HepG2 (cell line): ENCODE measurements around the gene CPPED1. TPM values are rescaled to one million over a fixed set of nuclear protein-coding genes. Genes with fewer than 3 reads are reported as not detected.
A peak's percentile ranks its signal among the peaks of the same experiment; 100 is the strongest.

Source experiments
- ATAC-seq: fragments of 200-7000 bp; cut with Tn5 transposase; 3 replicates; pipeline ENCODE4 v1.9.1; 2020; ENCODE audit warnings: mild to moderate bottlenecking, moderate library complexity
- BruUV-seq: library from RNA; stranded (reverse); fragments of 400-500 nt; replicated peaks from 2 replicates; lab custom pipeline; 2021; lab: Mats Ljungman, UMichigan
- CTCF ChIA-PET: fragments of 300-600 bp; formaldehyde crosslinking; extraction: SDS; loops from one replicate; lab custom pipeline; 2021; ENCODE audit warnings: low total read pairs, inconsistent platforms, low intra/inter-chr PET ratio; lab: Yijun Ruan, JAX
- POLR2A ChIA-PET: fragments of 350-600 bp; sonication (Branson Sonifier 250); formaldehyde crosslinking; loops from one replicate; lab custom pipeline; 2020; ENCODE audit warnings: antibody characterized with exemption, inconsistent platforms; lab: Yijun Ruan, JAX
- DNase-seq: peaks from one replicate; pipeline ENCODE4 v3.0.0-alpha.2; 2015; ENCODE audit warnings: low spot score
- FAIRE-seq: peaks from 3 replicates; lab custom pipeline; 2011; peaks lifted over from hg19 to GRCh38; lab: Jason Lieb, UNC
- H2AFZ ChIP-seq: one replicate; pipeline ENCODE4 v1.6.1; 2011; ENCODE audit warnings: low read length, inconsistent platforms
- H3K27ac ChIP-seq: fragments of 300-600 bp; 3 replicates; pipeline ENCODE4 v1.8.0; 2011; ENCODE audit warnings: mixed run types, mild to moderate bottlenecking, mixed read lengths, low read length, inconsistent platforms; ENCODE audit not compliant: insufficient read depth; ENCODE audit errors: extremely low read length
- H3K27me3 ChIP-seq, 2 experiments: fragments of 200-600 bp in 1 of 2; 2 replicates in 1 of 2; 3 replicates in 1 of 2; pipeline versions ENCODE4 v1.6.0 to v1.8.0; 2011; ENCODE audit warnings: low read length in 2 of 2, mild to moderate bottlenecking in 2 of 2, moderate library complexity in 2 of 2, inconsistent platforms in 1 of 2; ENCODE audit not compliant: insufficient read depth in 2 of 2, control insufficient read depth in 1 of 2
- H3K36me3 ChIP-seq, 2 experiments: fragments of 200-600 bp in 1 of 2; replicated peaks in 1 of 2; 2 replicates in 1 of 2; 3 replicates in 1 of 2; pipeline versions ENCODE4 v1.5.1 to v1.8.0; 2011; ENCODE audit warnings: low read length in 2 of 2, inconsistent platforms in 1 of 2; ENCODE audit not compliant: insufficient read depth in 2 of 2, control insufficient read depth in 1 of 2
- H3K4me1 ChIP-seq: 2 replicates; pipeline ENCODE4 v1.5.1; 2012; ENCODE audit warnings: low read length, inconsistent platforms; ENCODE audit not compliant: insufficient read depth
- H3K4me2 ChIP-seq: 2 replicates; pipeline ENCODE4 v1.6.0; 2011; ENCODE audit warnings: low read depth, low read length, inconsistent platforms
- H3K4me3 ChIP-seq, 3 experiments: fragments of 200-600 bp in 1 of 3; sonication (generic), shearing (Covaris generic) in 1 of 3; replicated peaks in 1 of 3; 2 replicates each; pipeline ENCODE4 v1.5.1; 2011 to 2016; ENCODE audit warnings: low read length in 3 of 3, inconsistent platforms in 2 of 3, low read depth in 2 of 3, mild to moderate bottlenecking in 2 of 3, control low read depth in 1 of 3, mixed read lengths in 1 of 3; ENCODE audit not compliant: insufficient read depth in 1 of 3
- H3K79me2 ChIP-seq: one replicate; pipeline ENCODE4 v1.6.1; 2011; ENCODE audit warnings: low read length, inconsistent platforms; ENCODE audit not compliant: insufficient read depth
- H3K9ac ChIP-seq: 2 replicates; pipeline ENCODE4 v1.6.0; 2011; ENCODE audit warnings: mild to moderate bottlenecking, low read depth, low read length, inconsistent platforms; ENCODE audit not compliant: insufficient read depth
- H3K9me3 ChIP-seq: 2 replicates; pipeline ENCODE4 v1.5.1; 2012; ENCODE audit warnings: mild to moderate bottlenecking, low read length
- H4K20me1 ChIP-seq: 2 replicates; pipeline ENCODE4 v1.6.0; 2011; ENCODE audit warnings: inconsistent platforms, mild to moderate bottlenecking, low read length, moderate library complexity; ENCODE audit not compliant: insufficient read depth
- E2F1 ChIP-seq: sonication (generic); formaldehyde crosslinking; IDR thresholded peaks from 2 replicates; pipeline ENCODE4 v1.5.0; 2020; ENCODE audit warnings: missing genetic modification reagents
- HIC2 ChIP-seq: sonication (generic); formaldehyde crosslinking; IDR thresholded peaks from 2 replicates; pipeline ENCODE4 v1.9.0; 2022; ENCODE audit warnings: low read depth, missing genetic modification reagents
- MEIS2 ChIP-seq: sonication (generic); formaldehyde crosslinking; IDR thresholded peaks from 2 replicates; pipeline ENCODE4 v1.9.0; 2021; ENCODE audit warnings: mild to moderate bottlenecking, missing genetic modification reagents
- PRDM4 ChIP-seq: sonication (generic); formaldehyde crosslinking; IDR thresholded peaks from 2 replicates; pipeline ENCODE4 v1.9.0; 2021; ENCODE audit warnings: missing genetic modification reagents, borderline replicate concordance
- TERF1 ChIP-seq: sonication (generic); formaldehyde crosslinking; IDR thresholded peaks from 2 replicates; pipeline ENCODE4 v1.8.0; 2022; ENCODE audit warnings: mild to moderate bottlenecking, missing genetic modification reagents, moderate library complexity
- TFE3 ChIP-seq: IDR thresholded peaks from 2 replicates; pipeline ENCODE4 v1.6.1; 2016
- ZC3H4 ChIP-seq: sonication (generic); formaldehyde crosslinking; IDR thresholded peaks from 2 replicates; pipeline ENCODE4 v1.4.0; 2020; ENCODE audit warnings: missing genetic modification reagents, borderline replicate concordance
- ZNF431 ChIP-seq: sonication (generic); formaldehyde crosslinking; IDR thresholded peaks from 2 replicates; pipeline ENCODE4 v1.9.0; 2022; ENCODE audit warnings: missing genetic modification reagents, low read depth, mild to moderate bottlenecking, borderline replicate concordance
- ZNF670 ChIP-seq: sonication (generic); formaldehyde crosslinking; IDR thresholded peaks from 2 replicates; pipeline ENCODE4 v1.8.0; 2022; ENCODE audit warnings: mild to moderate bottlenecking, missing genetic modification reagents, borderline replicate concordance
- WGBS: methylation state at CpG from one replicate; pipeline ENCODE4 v1.1.6; 2017; ENCODE audit warnings: low lambda C conversion rate; 5-methylcytosine and 5-hydroxymethylcytosine counted together
- in situ Hi-C: cut with HindIII; loops from 2 replicates; pipeline ENCODE4 v1.10.0; 2017; ENCODE audit warnings: low pct_unique_long_range_greater_than_20kb; ENCODE audit not compliant: extremely low pct_ligation_motif_present
- intact Hi-C: fragments of 100-400 bp; cut with micrococcal nuclease; formaldehyde crosslinking; loops from one replicate; pipeline ENCODE4 v1.10.0; 2022; ENCODE audit not compliant: unreplicated experiment
- polyA plus RNA-seq, 8 experiments: library from polyadenylated mRNA; depleted of rRNA in 3 of 8; stranded (reverse) in 7 of 8; unstranded in 1 of 8; fragments of >200 nt; fragmentation: Illumina TruSeq in 4 of 8; extraction: Trizol in 4 of 8; gene quantifications; 2 replicates each; pipeline versions ENCODE4 v1.2.1 to v1.2.3, GENCODE V29; 2011 to 2016; ENCODE audit warnings: low read depth in 4 of 8, missing spikeins in 1 of 8, mixed read lengths in 1 of 8; ENCODE audit not compliant: insufficient read depth in 1 of 8
- total RNA-seq, 5 experiments: library from RNA; depleted of rRNA; stranded (reverse); fragments of >200 nt; fragmentation: Illumina TruSeq; extraction: Trizol; gene quantifications; 2 replicates each; pipeline ENCODE4 v1.2.3, GENCODE V29; 2016; ENCODE audit warnings: low read depth in 1 of 5

The CPPED1 gene
- total and polyA plus RNA-seq, 2 of the 13 experiments (the other 11 are each of a cell fraction or from before 2014, with no cell fraction given) = 66.6 to 71.3 TPM

- Histone ChIP-seq H3K4me2 (no peak overlapping the region), H3K4me1 (peaks cover 48% of the 10 kb centered on the region), H2AFZ (no peak overlapping the region), H3K27ac (no peak overlapping the region), H3K9ac (no peak overlapping the region), H3K27me3 (no peaks in the 10 kb centered on the region), H4K20me1 (no peaks in the 10 kb centered on the region), H3K9me3 (no peaks in the 10 kb centered on the region), H3K79me2 (no peaks in the 10 kb centered on the region), H3K4me3 (no peak overlapping the region), H3K36me3 (no peaks in the 10 kb centered on the region)
- FAIRE-seq = no peak
- ChIA-PET CTCF (no interaction called here), POLR2A (interaction anchor here (1.3 kb wide), 1 partner anchor 33 kb away, joined by 4 read pairs; no protein-coding TSS in a partner anchor)
- intact Hi-C loops = loop anchor here (5.0 kb wide), 1 partner anchor 74 kb away; no protein-coding TSS in a partner anchor
- no TSS peak for BruUV-seq
- no peak for ATAC-seq
- DNase-seq = peak; percentile 47
- WGBS = 68% methylated on average over 10 of the region's 10 CpGs
- in situ Hi-C loops = no loop called here
- TF ChIP-seq MEIS2 (CRISPR knock-in tag) (no peak), PRDM4 (no peak), HIC2 (CRISPR knock-in tag) (peak; percentile 67; the same call in 1 of the 2 replicates), TFE3 (CRISPR knock-in tag) (no peak), ZNF431 (no peak), TERF1 (CRISPR knock-in tag) (no peak), E2F1 (no peak), ZNF670 (no peak), ZC3H4 (no peak)
These were observed 157.0 kb downstream of the CPPED1 start for GRCh38 chr16:12646490-12647274.
